Measurements from ENCODE around the gene RBP3. TPM values are rescaled to one million over a fixed set of nuclear protein-coding genes. Genes with fewer than 3 reads are reported as not detected.

RBP3 gene
- polyA plus RNA-seq, 1 donor from 2014 or later, result not detected

DNA sequence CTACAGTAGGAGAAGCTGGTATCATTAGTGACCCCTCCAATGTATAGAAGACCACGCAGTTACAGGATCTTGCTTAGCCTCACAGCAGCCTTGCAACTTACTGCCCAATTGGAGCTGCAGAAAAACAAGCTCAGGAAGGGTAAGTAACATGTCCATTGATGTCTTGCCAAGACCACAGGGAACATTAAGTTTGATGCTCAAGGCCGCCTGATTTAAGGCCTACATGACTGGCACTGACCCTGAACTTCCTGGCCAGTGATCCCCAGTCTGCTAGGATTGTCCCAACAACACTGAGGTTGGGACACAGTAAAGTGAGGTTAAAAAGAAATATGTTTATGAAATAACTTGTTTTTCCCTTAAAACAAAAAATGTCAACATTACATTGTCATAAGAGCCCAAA is 32.7 kb upstream of the RBP3 start:
- H3K4me2 ChIP-seq (ENCODE audit: low read length), result no peak overlapping the region
- no peaks in the 10 kb centered on the region for H4K20me1 ChIP-seq (ENCODE audit: insufficient read depth)
- no peaks in the 10 kb centered on the region for H3K9me3 ChIP-seq (ENCODE audit: low read length)
- H3K36me3 ChIP-seq (ENCODE audit: insufficient read depth, low read length), result no peaks in the 10 kb centered on the region
- no peaks in the 10 kb centered on the region for H3K27me3 ChIP-seq (ENCODE audit: insufficient read depth, low read depth, low read length)
- no peak overlapping the region for H3K9ac ChIP-seq (ENCODE audit: low read length)
- no peak overlapping the region for H3K27ac ChIP-seq (ENCODE audit: low read length)
- no peaks in the 10 kb centered on the region for H3F3A ChIP-seq (ENCODE audit: insufficient read depth, low read length, poor library complexity, severe bottlenecking)
- H3K79me2 ChIP-seq (replicated peaks; ENCODE audit: insufficient read depth, low read length), result no peaks in the 10 kb centered on the region
- TF ChIP-seq POLR2AphosphoS5 (IDR thresholded peaks at IDR 0.05), result no peak
- no peak for TF ChIP-seq EP300 (conservative IDR thresholded peaks at IDR 0.05; ENCODE audit: poor library complexity, severe bottlenecking)
- no peak for TF ChIP-seq RAD21 (conservative IDR thresholded peaks at IDR 0.05)
- TF ChIP-seq EZH2 (IDR thresholded peaks at IDR 0.05; ENCODE audit: borderline replicate concordance, insufficient read depth, low read length, poor library complexity, severe bottlenecking), result no peak
- no peak for TF ChIP-seq MXI1 (conservative IDR thresholded peaks at IDR 0.05; ENCODE audit: poor library complexity, severe bottlenecking)
- no peak for TF ChIP-seq TAF1 (IDR thresholded peaks at IDR 0.05; ENCODE audit: low read depth)
- no peak for TF ChIP-seq SMC3 (conservative IDR thresholded peaks at IDR 0.05; ENCODE audit: poor library complexity)
- no peak for TF ChIP-seq REST (IDR thresholded peaks at IDR 0.05; ENCODE audit: borderline replicate concordance)
- TF ChIP-seq CTCF (IDR thresholded peaks at IDR 0.05; ENCODE audit: poor library complexity, severe bottlenecking), result no peak
- H3K9me2 ChIP-seq (ENCODE audit: insufficient read depth, low read length), result no peaks in the 10 kb centered on the region
- no peak overlapping the region for H2AFZ ChIP-seq (ENCODE audit: low read depth, low read length)
- H3K4me3 ChIP-seq (ENCODE audit: low read length), result no peak overlapping the region

- Histone ChIP-seq H3K9ac (ENCODE audit: low read length) (no peak overlapping the region), H3K9me3 (ENCODE audit: low read length) (no peaks in the 10 kb centered on the region), H3K4me3 (ENCODE audit: low read length) (no peak overlapping the region), H3K36me3 (ENCODE audit: insufficient read depth, low read length) (no peaks in the 10 kb centered on the region), H2AFZ (ENCODE audit: low read depth, low read length) (no peak overlapping the region), H3K27ac (ENCODE audit: low read length) (no peak overlapping the region), H3K79me2 (replicated peaks; ENCODE audit: insufficient read depth, low read length) (no peaks in the 10 kb centered on the region), H3F3A (ENCODE audit: insufficient read depth, low read length, poor library complexity, severe bottlenecking) (no peaks in the 10 kb centered on the region), H3K27me3 (ENCODE audit: insufficient read depth, low read depth, low read length) (no peaks in the 10 kb centered on the region), H3K9me2 (ENCODE audit: insufficient read depth, low read length) (no peaks in the 10 kb centered on the region), H3K4me2 (ENCODE audit: low read length) (no peak overlapping the region), H4K20me1 (ENCODE audit: insufficient read depth) (no peaks in the 10 kb centered on the region)
- TF ChIP-seq MXI1 (conservative IDR thresholded peaks at IDR 0.05; ENCODE audit: poor library complexity, severe bottlenecking) (no peak), REST (IDR thresholded peaks at IDR 0.05; ENCODE audit: borderline replicate concordance) (no peak), TAF1 (IDR thresholded peaks at IDR 0.05; ENCODE audit: low read depth) (no peak), EZH2 (IDR thresholded peaks at IDR 0.05; ENCODE audit: borderline replicate concordance, insufficient read depth, low read length, poor library complexity, severe bottlenecking) (no peak), POLR2AphosphoS5 (IDR thresholded peaks at IDR 0.05) (no peak), CTCF (IDR thresholded peaks at IDR 0.05; ENCODE audit: poor library complexity, severe bottlenecking) (no peak), SMC3 (conservative IDR thresholded peaks at IDR 0.05; ENCODE audit: poor library complexity) (no peak), RAD21 (conservative IDR thresholded peaks at IDR 0.05) (no peak)
Measured at GRCh38 chr10:47316131-47316530, 32.0 kb upstream of the RBP3 start.

Data from neural cell (in vitro differentiated cells).